SK-N-SH treated with all-trans-retinoic acid at 6 μM for 48 hours (cell line): ENCODE measurements around the gene PLXNC1.

Experiments used
- ATAC-seq: fragments of 200-7000 bp; cut with Tn5 transposase; 3 replicates; pipeline ENCODE4 v1.9.1; 2020; ENCODE audit warnings: mild to moderate bottlenecking, moderate library complexity
- ARNTL ChIP-seq: fragments of 450-650 bp; formaldehyde crosslinking; IDR thresholded peaks from 2 replicates; pipeline ENCODE4 v1.5.0; 2020; ENCODE audit warnings: low read depth, mild to moderate bottlenecking, moderate library complexity, borderline replicate concordance
- BACH2 ChIP-seq: fragments of 250-450 bp; sonication (Bioruptor Pico); IDR thresholded peaks from 2 replicates; pipeline ENCODE4 v1.9.0; 2021; ENCODE audit warnings: mild to moderate bottlenecking, borderline replicate concordance
- CREB5 ChIP-seq: fragments of 250-450 bp; sonication (Bioruptor Pico); IDR thresholded peaks from 2 replicates; pipeline ENCODE4 v1.5.1; 2020; ENCODE audit warnings: low read depth, mild to moderate bottlenecking, moderate library complexity
- CSDC2 ChIP-seq: fragments of 250-450 bp; sonication (Bioruptor Pico); IDR thresholded peaks from 2 replicates; pipeline ENCODE4 v1.5.0; 2020; ENCODE audit warnings: mild to moderate bottlenecking, moderate library complexity
- CSRNP3 ChIP-seq: fragments of 250-450 bp; sonication (Bioruptor Pico); IDR thresholded peaks from 2 replicates; pipeline ENCODE4 v1.5.1; 2021; ENCODE audit warnings: mild to moderate bottlenecking, moderate library complexity
- ESRRG ChIP-seq: fragments of 250-450 bp; sonication (Bioruptor Pico); IDR thresholded peaks from 2 replicates; pipeline ENCODE4 v1.6.1; 2021; ENCODE audit warnings: mild to moderate bottlenecking
- GLIS3 ChIP-seq: fragments of 250-450 bp; sonication (Bioruptor Pico); IDR thresholded peaks from 2 replicates; pipeline ENCODE4 v1.5.0; 2020; ENCODE audit warnings: mild to moderate bottlenecking, moderate library complexity
- ISL1 ChIP-seq: fragments of 250-450 bp; sonication (Bioruptor Pico); IDR thresholded peaks from 2 replicates; pipeline ENCODE4 v2.1.2; 2022; ENCODE audit warnings: mild to moderate bottlenecking, moderate library complexity
- OSR1 ChIP-seq: fragments of 250-450 bp; sonication (Bioruptor Pico); IDR thresholded peaks from 2 replicates; pipeline ENCODE4 v1.8.0; 2022; ENCODE audit warnings: moderate library complexity, mild to moderate bottlenecking, inconsistent platforms
- PATZ1 ChIP-seq: fragments of 250-450 bp; sonication (Bioruptor Pico); IDR thresholded peaks from 2 replicates; pipeline ENCODE4 v1.8.0; 2020; ENCODE audit warnings: mild to moderate bottlenecking, moderate library complexity, borderline replicate concordance
- POU6F1 ChIP-seq: fragments of 250-450 bp; sonication (Bioruptor Pico); IDR thresholded peaks from 2 replicates; pipeline ENCODE4 v1.8.0; 2021; ENCODE audit warnings: low read depth, mild to moderate bottlenecking, moderate library complexity, borderline replicate concordance
- PPARA ChIP-seq: fragments of 250-450 bp; sonication (Bioruptor Pico); IDR thresholded peaks from 2 replicates; pipeline ENCODE4 v1.5.0; 2020; ENCODE audit warnings: mild to moderate bottlenecking, borderline replicate concordance
- RARB ChIP-seq: fragments of 250-450 bp; sonication (Bioruptor Pico); IDR thresholded peaks from 2 replicates; pipeline ENCODE4 v1.8.0; 2021; ENCODE audit warnings: mild to moderate bottlenecking, moderate library complexity
- SNAI2 ChIP-seq: fragments of 250-450 bp; sonication (Bioruptor Pico); IDR thresholded peaks from 2 replicates; pipeline ENCODE4 v1.5.0; 2020; ENCODE audit warnings: mild to moderate bottlenecking, moderate library complexity
- TCF4 ChIP-seq: fragments of 250-450 bp; sonication (Bioruptor Pico); IDR thresholded peaks from 2 replicates; pipeline ENCODE4 v1.8.0; 2021; ENCODE audit warnings: mild to moderate bottlenecking, moderate library complexity, borderline replicate concordance
- TOX ChIP-seq: fragments of 250-450 bp; sonication (Bioruptor Pico); IDR thresholded peaks from 2 replicates; pipeline ENCODE4 v1.8.0; 2021; ENCODE audit warnings: mild to moderate bottlenecking, moderate library complexity, borderline replicate concordance
- ZC3H10 ChIP-seq: fragments of 250-450 bp; sonication (Bioruptor Pico); IDR thresholded peaks from 2 replicates; pipeline ENCODE4 v1.5.1; 2021; ENCODE audit warnings: mild to moderate bottlenecking, moderate library complexity
- ZFP30 ChIP-seq: fragments of 450-650 bp; formaldehyde crosslinking; IDR thresholded peaks from 2 replicates; pipeline ENCODE4 v1.5.0; 2022; ENCODE audit warnings: mild to moderate bottlenecking, moderate library complexity
- ZNF565 ChIP-seq: fragments of 450-650 bp; formaldehyde crosslinking; conservative IDR thresholded peaks from 2 replicates; pipeline ENCODE4 v1.5.0; 2020; ENCODE audit warnings: low read depth, mild to moderate bottlenecking, moderate library complexity
- ZNF70 ChIP-seq: fragments of 450-650 bp; formaldehyde crosslinking; IDR thresholded peaks from 2 replicates; pipeline ENCODE4 v1.5.0; 2020; ENCODE audit warnings: mild to moderate bottlenecking, moderate library complexity
- ZNF8 ChIP-seq: fragments of 450-650 bp; formaldehyde crosslinking; IDR thresholded peaks from 2 replicates; pipeline ENCODE4 v1.5.0; 2020; ENCODE audit warnings: mild to moderate bottlenecking, moderate library complexity
- TF ChIP-seq, protein P1 (sequence below): fragments of 250-450 bp; sonication (Bioruptor Pico); IDR thresholded peaks from 2 replicates; pipeline ENCODE4 v1.5.0; 2020; ENCODE audit warnings: mild to moderate bottlenecking, moderate library complexity

The PLXNC1 gene

GRCh38 chr12:94172973-94173372 is 24.6 kb downstream of the PLXNC1 start:
- no peak for TF ChIP-seq RARB (CRISPR knock-in tag)
- no peak for TF ChIP-seq TCF4 (CRISPR knock-in tag)
- no peak for TF ChIP-seq ZNF8
- TF ChIP-seq, protein P1, sequence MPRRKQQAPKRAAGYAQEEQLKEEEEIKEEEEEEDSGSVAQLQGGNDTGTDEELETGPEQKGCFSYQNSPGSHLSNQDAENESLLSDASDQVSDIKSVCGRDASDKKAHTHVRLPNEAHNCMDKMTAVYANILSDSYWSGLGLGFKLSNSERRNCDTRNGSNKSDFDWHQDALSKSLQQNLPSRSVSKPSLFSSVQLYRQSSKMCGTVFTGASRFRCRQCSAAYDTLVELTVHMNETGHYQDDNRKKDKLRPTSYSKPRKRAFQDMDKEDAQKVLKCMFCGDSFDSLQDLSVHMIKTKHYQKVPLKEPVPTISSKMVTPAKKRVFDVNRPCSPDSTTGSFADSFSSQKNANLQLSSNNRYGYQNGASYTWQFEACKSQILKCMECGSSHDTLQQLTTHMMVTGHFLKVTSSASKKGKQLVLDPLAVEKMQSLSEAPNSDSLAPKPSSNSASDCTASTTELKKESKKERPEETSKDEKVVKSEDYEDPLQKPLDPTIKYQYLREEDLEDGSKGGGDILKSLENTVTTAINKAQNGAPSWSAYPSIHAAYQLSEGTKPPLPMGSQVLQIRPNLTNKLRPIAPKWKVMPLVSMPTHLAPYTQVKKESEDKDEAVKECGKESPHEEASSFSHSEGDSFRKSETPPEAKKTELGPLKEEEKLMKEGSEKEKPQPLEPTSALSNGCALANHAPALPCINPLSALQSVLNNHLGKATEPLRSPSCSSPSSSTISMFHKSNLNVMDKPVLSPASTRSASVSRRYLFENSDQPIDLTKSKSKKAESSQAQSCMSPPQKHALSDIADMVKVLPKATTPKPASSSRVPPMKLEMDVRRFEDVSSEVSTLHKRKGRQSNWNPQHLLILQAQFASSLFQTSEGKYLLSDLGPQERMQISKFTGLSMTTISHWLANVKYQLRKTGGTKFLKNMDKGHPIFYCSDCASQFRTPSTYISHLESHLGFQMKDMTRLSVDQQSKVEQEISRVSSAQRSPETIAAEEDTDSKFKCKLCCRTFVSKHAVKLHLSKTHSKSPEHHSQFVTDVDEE: no peak
- TF ChIP-seq OSR1: no peak
- no peak for TF ChIP-seq ESRRG
- no peak for TF ChIP-seq CREB5 (CRISPR knock-in tag)
- no peak for TF ChIP-seq ZFP30 (CRISPR knock-in tag)
- TF ChIP-seq ZNF70 (CRISPR knock-in tag): no peak
- no peak for TF ChIP-seq CSRNP3
- TF ChIP-seq CSDC2: no peak
- no peak for TF ChIP-seq PPARA
- no peak for TF ChIP-seq BACH2 (CRISPR knock-in tag)
- ATAC-seq: no peak

GRCh38 chr12:94173660-94174265 is 25.4 kb downstream of the PLXNC1 start:
- TF ChIP-seq ZNF8: no peak
- TF ChIP-seq SNAI2 (CRISPR knock-in tag): no peak
- no peak for TF ChIP-seq ARNTL (CRISPR knock-in tag)
- no peak for TF ChIP-seq RARB (CRISPR knock-in tag)
- no peak for TF ChIP-seq TCF4 (CRISPR knock-in tag)
- TF ChIP-seq ISL1 (CRISPR knock-in tag): no peak
- TF ChIP-seq PPARA: no peak
- no peak for TF ChIP-seq ZNF565 (CRISPR knock-in tag)
- TF ChIP-seq PATZ1 (CRISPR knock-in tag): no peak
- no peak for TF ChIP-seq CSDC2
- TF ChIP-seq, protein P1: no peak
- no peak for TF ChIP-seq TOX (CRISPR knock-in tag)
- no peak for TF ChIP-seq BACH2 (CRISPR knock-in tag)
- no peak for TF ChIP-seq ZC3H10 (CRISPR knock-in tag)
- TF ChIP-seq POU6F1 (CRISPR knock-in tag): no peak
- no peak for TF ChIP-seq ESRRG
- no peak for TF ChIP-seq GLIS3 (CRISPR knock-in tag)
- no peak for TF ChIP-seq CSRNP3
- no peak for TF ChIP-seq ZNF70 (CRISPR knock-in tag)
- no peak for ATAC-seq
